ENCODE measurements around the gene CLP1. TPM values are rescaled to one million over a fixed set of nuclear protein-coding genes. Genes with fewer than 3 reads are reported as not detected.
A peak's percentile ranks its signal among the peaks of the same experiment; 100 is the strongest.

The CLP1 gene
- total and polyA plus RNA-seq, 4 donors = 5.9 to 12.3 (median 8.3) TPM

DNA sequence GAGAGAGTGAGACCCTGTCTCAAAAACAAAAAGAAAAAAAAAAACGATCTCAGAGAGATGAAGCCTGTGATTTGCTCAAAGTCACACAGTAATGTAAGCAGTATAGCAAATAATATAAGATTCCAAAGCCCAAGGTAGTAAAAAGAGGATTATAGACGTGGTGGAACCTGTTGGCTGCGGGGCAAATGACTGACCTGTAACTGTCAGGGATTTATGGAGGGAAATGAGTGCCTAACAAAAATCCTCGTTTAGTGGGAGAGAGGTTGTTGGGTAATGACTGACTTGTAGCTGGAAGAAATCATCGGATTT, 723 bp upstream of the CLP1 start:
- no peak for DNase-seq (ENCODE audit: low spot score)
- H3K9ac ChIP-seq (ENCODE audit: low read depth in 1 of 2, low read length in 2 of 2) = peak overlapping the region; percentile 86 to 93
- peaks cover 9 to 22% (median 13%) of the 10 kb centered on the region in 4 donors for H3K36me3 ChIP-seq (ENCODE audit: control insufficient read depth in 4 of 4, insufficient read depth in 3 of 4, low read depth in 1 of 4, low read length in 3 of 4)
- no peaks in the 10 kb centered on the region for H3K27me3 ChIP-seq (ENCODE audit: control insufficient read depth in 4 of 4, insufficient read depth in 4 of 4, low read length in 3 of 4)
- H3K27ac ChIP-seq (ENCODE audit: low read depth in 1 of 2, low read length in 2 of 2) = peak overlapping the region; percentile 90 to 91
- peaks cover 3 to 17% (median 8%) of the 10 kb centered on the region in 4 donors for H3K4me1 ChIP-seq (ENCODE audit: control insufficient read depth in 4 of 4, insufficient read depth in 4 of 4, low read length in 3 of 4)
- 31% methylated on average over 5 of the region's 5 CpGs for WGBS
- TF ChIP-seq RAD21 (IDR thresholded peaks at IDR 0.05) = no peak
- no peak for TF ChIP-seq YY1 (IDR thresholded peaks at IDR 0.05)
- TF ChIP-seq, protein P1, sequence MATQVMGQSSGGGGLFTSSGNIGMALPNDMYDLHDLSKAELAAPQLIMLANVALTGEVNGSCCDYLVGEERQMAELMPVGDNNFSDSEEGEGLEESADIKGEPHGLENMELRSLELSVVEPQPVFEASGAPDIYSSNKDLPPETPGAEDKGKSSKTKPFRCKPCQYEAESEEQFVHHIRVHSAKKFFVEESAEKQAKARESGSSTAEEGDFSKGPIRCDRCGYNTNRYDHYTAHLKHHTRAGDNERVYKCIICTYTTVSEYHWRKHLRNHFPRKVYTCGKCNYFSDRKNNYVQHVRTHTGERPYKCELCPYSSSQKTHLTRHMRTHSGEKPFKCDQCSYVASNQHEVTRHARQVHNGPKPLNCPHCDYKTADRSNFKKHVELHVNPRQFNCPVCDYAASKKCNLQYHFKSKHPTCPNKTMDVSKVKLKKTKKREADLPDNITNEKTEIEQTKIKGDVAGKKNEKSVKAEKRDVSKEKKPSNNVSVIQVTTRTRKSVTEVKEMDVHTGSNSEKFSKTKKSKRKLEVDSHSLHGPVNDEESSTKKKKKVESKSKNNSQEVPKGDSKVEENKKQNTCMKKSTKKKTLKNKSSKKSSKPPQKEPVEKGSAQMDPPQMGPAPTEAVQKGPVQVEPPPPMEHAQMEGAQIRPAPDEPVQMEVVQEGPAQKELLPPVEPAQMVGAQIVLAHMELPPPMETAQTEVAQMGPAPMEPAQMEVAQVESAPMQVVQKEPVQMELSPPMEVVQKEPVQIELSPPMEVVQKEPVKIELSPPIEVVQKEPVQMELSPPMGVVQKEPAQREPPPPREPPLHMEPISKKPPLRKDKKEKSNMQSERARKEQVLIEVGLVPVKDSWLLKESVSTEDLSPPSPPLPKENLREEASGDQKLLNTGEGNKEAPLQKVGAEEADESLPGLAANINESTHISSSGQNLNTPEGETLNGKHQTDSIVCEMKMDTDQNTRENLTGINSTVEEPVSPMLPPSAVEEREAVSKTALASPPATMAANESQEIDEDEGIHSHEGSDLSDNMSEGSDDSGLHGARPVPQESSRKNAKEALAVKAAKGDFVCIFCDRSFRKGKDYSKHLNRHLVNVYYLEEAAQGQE (IDR thresholded peaks at IDR 0.05) = no peak
- TF ChIP-seq ATF3 (IDR thresholded peaks at IDR 0.05) = no peak
- no peak for TF ChIP-seq FOXA2 (IDR thresholded peaks at IDR 0.05)
- no peak for TF ChIP-seq GABPA (IDR thresholded peaks at IDR 0.05 in 1 of 2, conservative IDR thresholded peaks at IDR 0.05 in 1 of 2)
- H3K9me3 ChIP-seq (ENCODE audit: control insufficient read depth in 4 of 4, low read length in 3 of 4) = no peaks in the 10 kb centered on the region
- peak overlapping the region in 2 of 3 donors; percentile 46 to 71 for H3K4me3 ChIP-seq (ENCODE audit: low read depth in 1 of 3, low read length in 3 of 3)

- TF ChIP-seq RXRA (IDR thresholded peaks at IDR 0.05) (no peak), EGR1 (IDR thresholded peaks at IDR 0.05; ENCODE audit: low read depth in 2 of 2) (no peak), GABPA (IDR thresholded peaks at IDR 0.05 in 1 of 2, conservative IDR thresholded peaks at IDR 0.05 in 1 of 2) (no peak), JUND (IDR thresholded peaks at IDR 0.05) (no peak), FOXA1 (IDR thresholded peaks at IDR 0.05) (no peak), RAD21 (IDR thresholded peaks at IDR 0.05) (no peak), HNF4A (conservative IDR thresholded peaks at IDR 0.05) (no peak), FOXA2 (IDR thresholded peaks at IDR 0.05) (no peak), NR2F2 (IDR thresholded peaks at IDR 0.05) (no peak)
- TF ChIP-seq, protein P1 (IDR thresholded peaks at IDR 0.05) = no peak
- WGBS = 1% methylated on average over 8 of the region's 8 CpGs
- Histone ChIP-seq H3K27ac (ENCODE audit: low read depth in 1 of 2, low read length in 2 of 2) (peak overlapping the region; percentile 32 to 75), H3K27me3 (ENCODE audit: control insufficient read depth in 4 of 4, insufficient read depth in 4 of 4, low read length in 3 of 4) (no peaks in the 10 kb centered on the region), H3K9me3 (ENCODE audit: control insufficient read depth in 4 of 4, low read length in 3 of 4) (no peaks in the 10 kb centered on the region), H3K4me1 (ENCODE audit: control insufficient read depth in 4 of 4, insufficient read depth in 4 of 4, low read length in 3 of 4) (peaks cover 3 to 17% (median 8%) of the 10 kb centered on the region in 4 donors), H3K9ac (ENCODE audit: low read depth in 1 of 2, low read length in 2 of 2) (peak overlapping the region; percentile 56 to 97), H3K4me3 (ENCODE audit: low read depth in 1 of 3, low read length in 3 of 3) (peak overlapping the region; percentile 83 to 100 (median 87)), H3K36me3 (ENCODE audit: control insufficient read depth in 4 of 4, insufficient read depth in 3 of 4, low read depth in 1 of 4, low read length in 3 of 4) (peaks cover 9 to 25% (median 16%) of the 10 kb centered on the region in 4 donors)
- DNase-seq (ENCODE audit: low spot score) = no peak
Measured at GRCh38 chr11:57658023-57658361, 430 bp downstream of the CLP1 start.

All from liver (tissue), 9 donors.